HUES6 (cell line): ENCODE measurements around the gene CXADR.

Experiments
- H3K27ac ChIP-seq: 2 replicates; pipeline ENCODE4 v1.7.0; 2013; ENCODE audit warnings: low read depth, mild to moderate bottlenecking, low read length, inconsistent platforms
- H3K27me3 ChIP-seq: 2 replicates; pipeline ENCODE4 v1.6.1; 2013; ENCODE audit warnings: low read length; ENCODE audit not compliant: control insufficient read depth, insufficient read depth
- H3K36me3 ChIP-seq: 2 replicates; pipeline ENCODE4 v1.6.1; 2013; ENCODE audit warnings: low read length; ENCODE audit not compliant: control insufficient read depth, insufficient read depth
- H3K4me1 ChIP-seq: 2 replicates; pipeline ENCODE4 v1.6.1; 2013; ENCODE audit warnings: low read length; ENCODE audit not compliant: control insufficient read depth, insufficient read depth
- H3K4me3 ChIP-seq: 2 replicates; pipeline ENCODE4 v1.5.1; 2013; ENCODE audit warnings: low read depth, low read length
- H3K9ac ChIP-seq: one replicate; pipeline ENCODE4 v1.6.1; 2013; ENCODE audit warnings: mild to moderate bottlenecking, low read length
- H3K9me3 ChIP-seq: 2 replicates; pipeline ENCODE4 v1.6.1; 2013; ENCODE audit warnings: low read depth, low read length; ENCODE audit not compliant: control insufficient read depth, insufficient read depth

Gene CXADR

GRCh38 chr21:17576080-17576835 lies 63.4 kb downstream of the CXADR start:
- no peaks in the 10 kb centered on the region for H3K4me1 ChIP-seq

GRCh38 chr21:17577701-17578100 lies 64.9 kb downstream of the CXADR start:
- Histone ChIP-seq H3K9me3 (no peaks in the 10 kb centered on the region), H3K9ac (no peak overlapping the region), H3K36me3 (peaks cover 4% of the 10 kb centered on the region; the same call in 1 of the 2 replicates), H3K27me3 (no peaks in the 10 kb centered on the region), H3K27ac (no peak overlapping the region), H3K4me1 (no peaks in the 10 kb centered on the region), H3K4me3 (no peak overlapping the region)

More at GRCh38 chr21:17576080-17576835, 63.4 kb downstream of the CXADR start:
- Histone ChIP-seq H3K27me3 (no peaks in the 10 kb centered on the region), H3K36me3 (peaks cover 9% of the 10 kb centered on the region), H3K9ac (no peak overlapping the region), H3K9me3 (no peaks in the 10 kb centered on the region), H3K27ac (no peak overlapping the region), H3K4me3 (no peak overlapping the region)

GRCh38 chr21:17578162-17578561 lies 65.3 kb downstream of the CXADR start:
- H3K27me3 ChIP-seq, result no peaks in the 10 kb centered on the region
- no peaks in the 10 kb centered on the region for H3K4me1 ChIP-seq
- no peaks in the 10 kb centered on the region for H3K9me3 ChIP-seq
- no peak overlapping the region for H3K9ac ChIP-seq
- peaks cover 2% of the 10 kb centered on the region; the same call in 1 of the 2 replicates for H3K36me3 ChIP-seq
- no peak overlapping the region for H3K4me3 ChIP-seq
- no peak overlapping the region for H3K27ac ChIP-seq

- Histone ChIP-seq H3K9ac (no peak overlapping the region), H3K9me3 (no peaks in the 10 kb centered on the region), H3K4me1 (no peaks in the 10 kb centered on the region), H3K36me3 (no peaks in the 10 kb centered on the region; the same call in 1 of the 2 replicates), H3K4me3 (no peak overlapping the region), H3K27me3 (no peaks in the 10 kb centered on the region), H3K27ac (no peak overlapping the region)
Observed at GRCh38 chr21:17578876-17579275, 66.0 kb downstream of the CXADR start.

GRCh38 chr21:17580319-17580718 lies 67.5 kb downstream of the CXADR start:
- H3K4me1 ChIP-seq, result no peaks in the 10 kb centered on the region
- no peaks in the 10 kb centered on the region for H3K9me3 ChIP-seq
- no peak overlapping the region for H3K4me3 ChIP-seq
- no peaks in the 10 kb centered on the region; the same call in 1 of the 2 replicates for H3K36me3 ChIP-seq
- no peak overlapping the region for H3K9ac ChIP-seq
- H3K27me3 ChIP-seq, result no peaks in the 10 kb centered on the region
- H3K27ac ChIP-seq, result no peak overlapping the region

GRCh38 chr21:17583898-17584297 lies 71.1 kb downstream of the CXADR start:
- no peaks in the 10 kb centered on the region for H3K9me3 ChIP-seq
- no peaks in the 10 kb centered on the region for H3K27me3 ChIP-seq
- no peak overlapping the region for H3K27ac ChIP-seq
- no peak overlapping the region for H3K9ac ChIP-seq
- H3K36me3 ChIP-seq, result no peaks in the 10 kb centered on the region
- H3K4me1 ChIP-seq, result no peaks in the 10 kb centered on the region
- H3K4me3 ChIP-seq, result no peak overlapping the region

GRCh38 chr21:17585875-17586450 lies 73.1 kb downstream of the CXADR start:
- Histone ChIP-seq H3K27me3 (no peaks in the 10 kb centered on the region), H3K4me3 (no peak overlapping the region), H3K27ac (no peak overlapping the region), H3K4me1 (no peaks in the 10 kb centered on the region), H3K9ac (no peak overlapping the region), H3K36me3 (no peaks in the 10 kb centered on the region), H3K9me3 (no peaks in the 10 kb centered on the region)

GRCh38 chr21:17590430-17590829 lies 77.6 kb downstream of the CXADR start:
- Histone ChIP-seq H3K4me1 (no peaks in the 10 kb centered on the region), H3K36me3 (peaks cover 25% of the 10 kb centered on the region), H3K9me3 (no peaks in the 10 kb centered on the region), H3K4me3 (no peak overlapping the region), H3K27ac (no peak overlapping the region), H3K27me3 (no peaks in the 10 kb centered on the region), H3K9ac (no peak overlapping the region)

- Histone ChIP-seq H3K4me1 (no peaks in the 10 kb centered on the region), H3K27ac (no peak overlapping the region), H3K36me3 (peaks cover 97% of the 10 kb centered on the region), H3K4me3 (no peak overlapping the region), H3K9ac (no peak overlapping the region), H3K9me3 (no peaks in the 10 kb centered on the region), H3K27me3 (no peaks in the 10 kb centered on the region)
Observed at GRCh38 chr21:17597680-17598079, 84.8 kb downstream of the CXADR start.

GRCh38 chr21:17598437-17598836 lies 85.6 kb downstream of the CXADR start:
- no peak overlapping the region for H3K4me3 ChIP-seq
- H3K4me1 ChIP-seq, result no peaks in the 10 kb centered on the region
- H3K9ac ChIP-seq, result no peak overlapping the region
- H3K9me3 ChIP-seq, result no peaks in the 10 kb centered on the region
- no peak overlapping the region for H3K27ac ChIP-seq
- peaks cover 98% of the 10 kb centered on the region for H3K36me3 ChIP-seq
- no peaks in the 10 kb centered on the region for H3K27me3 ChIP-seq

GRCh38 chr21:17602874-17603273 lies 90.0 kb downstream of the CXADR start:
- H3K9me3 ChIP-seq, result no peaks in the 10 kb centered on the region
- peaks cover 98% of the 10 kb centered on the region for H3K36me3 ChIP-seq
- no peaks in the 10 kb centered on the region for H3K27me3 ChIP-seq
- no peaks in the 10 kb centered on the region; the same call in 1 of the 2 replicates for H3K4me1 ChIP-seq
- no peak overlapping the region for H3K9ac ChIP-seq
- no peak overlapping the region for H3K27ac ChIP-seq
- H3K4me3 ChIP-seq, result no peak overlapping the region
